Stimulated activated CD8-positive, alpha-beta memory T cell treated with anti-CD3 and anti-CD28 coated beads, Interleukin-2, amount 100 ng/mL, for 48 hours (primary cell): ENCODE measurements around the gene ANKMY1.
"Not testable (repeated sequence)": the region's sequence is repeated elsewhere in the genome, so short reads cannot be mapped to it uniquely, and the experiment has no call there.

Source experiments
- DNase-seq, 2 donors: peaks; one replicate each; pipeline ENCODE4 v3.0.0-alpha.2; 2020; ENCODE audit warnings: low read depth in 2 of 2

Gene ANKMY1

DNA sequence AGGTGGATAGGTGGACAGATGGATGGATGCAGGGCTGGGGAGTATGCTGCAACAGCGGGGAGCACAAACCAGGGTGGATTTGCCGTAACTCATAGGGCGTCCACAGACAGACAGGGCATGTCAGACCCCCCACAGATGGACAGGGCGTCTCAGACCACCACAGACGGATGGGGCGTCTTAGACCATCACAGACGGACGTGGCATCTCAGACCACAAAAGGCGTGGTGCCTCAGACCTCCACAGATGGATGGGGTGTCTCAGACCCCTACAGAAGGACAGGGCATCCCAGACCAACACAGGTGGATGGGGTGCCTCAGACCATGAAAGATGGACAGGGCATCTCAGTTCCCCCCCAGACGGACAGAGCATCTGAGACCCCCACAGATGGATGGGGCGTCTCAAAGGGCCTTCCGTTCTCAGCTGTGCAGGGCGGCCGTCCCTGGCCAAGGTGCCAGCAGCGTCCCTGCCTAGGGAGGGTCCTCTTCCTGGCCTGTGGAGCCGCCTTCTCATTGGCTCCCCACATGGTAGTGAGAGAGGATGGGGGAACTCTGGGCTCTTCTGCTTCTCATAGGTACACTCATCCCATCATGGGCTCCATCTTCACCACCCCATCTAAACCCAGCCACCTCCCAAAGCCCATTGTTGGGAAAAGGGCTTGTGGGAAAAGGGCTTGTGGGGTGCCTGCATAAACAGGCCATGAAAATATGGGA lies 2.1 kb downstream of the ANKMY1 start:
- DNase-seq = no peak

DNA sequence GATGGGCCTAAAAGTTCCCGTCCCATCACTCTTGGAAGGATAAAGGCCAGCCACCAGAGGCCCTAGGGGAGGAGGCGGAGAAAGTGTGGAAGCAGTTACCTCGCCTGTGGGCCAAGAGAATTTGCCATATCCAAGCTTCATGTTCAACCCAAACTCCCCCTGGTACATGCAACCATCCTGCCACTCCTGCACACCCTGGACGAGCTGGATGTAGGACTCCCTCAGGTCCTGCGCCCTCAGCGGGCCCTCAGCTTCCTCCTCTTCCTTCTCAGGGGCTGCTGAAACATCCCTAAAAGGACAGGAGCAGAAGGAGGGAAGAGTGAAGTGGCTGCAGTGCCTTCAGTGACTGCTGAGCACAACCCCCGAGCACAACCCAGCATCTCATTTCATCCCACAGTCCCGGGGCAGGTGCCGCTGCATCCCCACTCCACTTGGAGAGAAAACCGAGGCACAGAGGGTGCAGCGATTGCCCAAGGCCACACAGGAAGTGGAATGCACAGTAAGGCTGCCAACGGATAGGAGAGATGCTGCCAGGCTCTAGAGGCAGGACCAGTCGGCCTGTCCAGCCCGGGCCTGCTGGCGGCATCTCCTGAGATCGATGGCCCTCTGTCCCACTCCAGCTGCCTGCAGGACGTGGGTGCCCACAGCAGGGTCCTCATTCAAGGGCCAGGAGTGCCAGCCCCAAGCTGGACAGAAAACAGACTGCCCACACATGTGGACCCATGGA lies 2.9 kb downstream of the ANKMY1 start:
- no peak for DNase-seq

DNA sequence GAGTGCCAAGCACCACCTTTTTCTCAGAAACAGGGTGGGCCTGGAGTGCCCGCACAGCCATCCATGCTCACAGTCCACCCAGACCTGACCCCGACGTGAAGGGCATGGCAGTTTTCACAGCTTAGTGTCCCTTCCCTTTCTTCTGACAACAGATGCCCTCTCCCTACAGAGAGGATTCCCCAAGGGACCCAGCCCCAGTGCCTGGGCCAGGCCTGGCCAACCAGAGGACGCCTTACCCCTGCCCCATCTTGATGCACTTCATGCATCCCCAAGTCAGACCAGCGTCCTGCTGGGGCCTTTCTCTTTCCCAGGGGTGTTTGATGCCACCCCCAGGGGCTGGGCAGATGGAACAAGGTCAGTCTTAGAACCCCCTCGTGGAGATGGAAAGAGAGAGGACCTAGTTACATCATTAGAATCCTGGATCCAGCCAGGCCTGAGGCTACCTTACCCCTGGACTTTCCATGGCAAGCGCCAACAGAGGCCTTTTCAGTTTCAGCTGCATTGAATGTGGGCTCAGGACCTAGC lies 3.8 kb downstream of the ANKMY1 start:
- no peak for DNase-seq

DNA sequence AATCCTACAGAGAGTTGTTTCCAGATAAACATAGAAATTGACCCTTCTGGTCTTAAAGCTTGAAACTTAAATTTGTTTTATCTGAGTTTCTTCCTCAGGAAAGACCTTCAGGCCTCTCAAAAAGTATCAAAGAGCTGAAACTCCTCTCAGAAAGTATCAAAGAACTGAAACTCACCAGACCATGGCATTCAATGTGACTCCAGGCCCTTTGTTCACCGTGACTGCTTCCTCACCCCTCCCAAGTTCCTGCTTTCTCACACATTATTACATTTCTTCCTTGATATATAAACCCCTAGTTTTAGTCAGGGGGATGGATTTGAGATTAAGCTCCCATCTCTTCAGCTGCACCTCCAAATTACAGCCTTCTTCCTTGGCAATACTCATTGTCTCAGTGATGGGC lies 6.0 kb downstream of the ANKMY1 start:
- DNase-seq = no peak

DNA sequence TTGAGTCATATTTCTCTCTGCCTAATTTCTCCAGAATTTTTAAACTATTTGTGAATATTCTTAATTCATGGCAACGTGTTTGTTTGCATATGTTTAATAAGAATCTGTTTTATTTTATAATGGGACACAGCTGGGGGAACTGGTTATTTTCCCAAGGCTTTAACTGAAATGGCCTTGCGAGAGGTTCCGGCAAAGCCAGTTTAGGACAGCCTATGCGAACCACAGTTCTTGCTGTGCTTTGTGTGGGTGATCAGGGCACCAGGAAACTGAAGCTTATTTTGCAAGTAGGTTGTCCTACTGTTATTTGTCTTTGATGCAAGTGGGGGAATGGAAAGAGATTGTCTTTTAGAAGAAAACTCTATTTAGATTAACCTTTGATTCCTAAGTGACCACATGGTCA lies 6.5 kb downstream of the ANKMY1 start:
- DNase-seq = no peak

DNA sequence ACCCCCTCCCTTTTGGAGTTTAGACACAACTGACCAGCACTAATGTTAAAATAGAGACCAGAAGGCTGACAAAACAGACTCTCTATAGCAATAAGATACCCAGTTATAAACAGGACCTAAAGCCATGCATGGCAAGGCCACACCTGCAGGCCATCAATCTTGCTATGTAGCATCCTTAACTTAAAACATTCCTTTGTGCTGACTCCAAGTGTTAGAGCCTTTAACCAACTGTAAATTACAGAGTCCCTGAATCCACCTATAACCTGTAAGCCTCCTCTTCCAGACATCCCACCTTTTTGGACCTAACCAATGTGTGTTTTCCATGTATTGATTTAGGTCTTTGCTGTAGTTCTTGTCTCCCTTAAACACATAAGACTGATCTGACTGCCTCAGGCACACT lies 17.9 kb downstream of the ANKMY1 start:
- no peak for DNase-seq

DNA sequence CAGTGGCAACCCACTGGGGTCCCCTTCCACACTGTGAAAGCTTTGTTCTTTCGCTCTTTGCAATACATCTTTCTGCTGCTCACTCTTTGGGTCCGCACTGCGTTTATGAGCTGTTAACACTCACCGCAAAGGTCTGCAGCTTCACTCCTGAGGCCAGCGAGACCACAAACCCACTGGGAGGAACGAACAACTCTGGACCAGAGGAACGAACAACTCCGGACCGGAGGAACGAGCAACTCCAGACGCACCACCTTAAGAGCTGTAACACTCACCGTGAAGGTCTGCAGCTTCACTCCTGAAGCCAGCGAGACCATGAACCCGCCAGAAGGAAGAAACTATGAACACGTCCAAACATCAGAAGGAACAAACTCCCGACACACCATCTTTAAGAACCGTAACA lies 18.7 kb downstream of the ANKMY1 start:
- DNase-seq = not testable (repeated sequence)

DNA sequence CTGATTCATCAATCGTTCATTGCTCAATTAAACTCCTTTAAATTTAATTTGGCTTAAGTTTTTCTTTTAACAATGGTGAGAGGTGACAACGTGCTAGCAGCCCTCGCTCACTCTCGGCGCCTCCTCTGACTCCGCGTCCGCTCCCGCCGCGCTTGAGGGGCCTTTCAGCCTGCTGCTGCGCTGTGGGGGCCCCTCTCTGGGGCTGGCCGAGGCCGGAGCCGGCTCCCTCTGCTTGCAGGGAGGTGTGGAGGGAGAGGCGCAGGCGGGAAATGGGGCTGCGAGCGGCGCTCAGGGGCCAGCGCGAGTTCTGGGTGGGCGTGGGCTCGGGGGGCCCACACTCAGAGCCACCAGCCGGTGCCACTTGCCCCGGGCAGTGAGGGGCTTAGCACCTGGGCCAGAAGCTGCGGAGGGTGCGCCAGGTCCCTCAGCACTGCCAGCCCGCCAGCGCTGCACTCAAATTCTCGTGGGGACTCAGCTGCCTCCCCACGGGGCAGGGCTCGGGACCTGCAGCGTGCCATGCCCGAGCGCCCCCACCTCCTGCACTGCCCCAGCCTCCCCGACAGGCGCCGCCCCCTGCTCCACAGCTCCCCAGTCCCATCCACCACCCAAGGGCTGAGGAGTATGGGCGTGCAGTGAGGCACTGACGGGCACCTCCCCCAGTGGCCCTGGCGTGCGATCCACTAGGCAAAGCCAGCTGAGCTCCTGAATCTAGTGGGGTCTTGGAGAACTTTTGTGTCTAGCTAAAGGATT lies 19.6 kb downstream of the ANKMY1 start:
- DNase-seq = no peak

DNA sequence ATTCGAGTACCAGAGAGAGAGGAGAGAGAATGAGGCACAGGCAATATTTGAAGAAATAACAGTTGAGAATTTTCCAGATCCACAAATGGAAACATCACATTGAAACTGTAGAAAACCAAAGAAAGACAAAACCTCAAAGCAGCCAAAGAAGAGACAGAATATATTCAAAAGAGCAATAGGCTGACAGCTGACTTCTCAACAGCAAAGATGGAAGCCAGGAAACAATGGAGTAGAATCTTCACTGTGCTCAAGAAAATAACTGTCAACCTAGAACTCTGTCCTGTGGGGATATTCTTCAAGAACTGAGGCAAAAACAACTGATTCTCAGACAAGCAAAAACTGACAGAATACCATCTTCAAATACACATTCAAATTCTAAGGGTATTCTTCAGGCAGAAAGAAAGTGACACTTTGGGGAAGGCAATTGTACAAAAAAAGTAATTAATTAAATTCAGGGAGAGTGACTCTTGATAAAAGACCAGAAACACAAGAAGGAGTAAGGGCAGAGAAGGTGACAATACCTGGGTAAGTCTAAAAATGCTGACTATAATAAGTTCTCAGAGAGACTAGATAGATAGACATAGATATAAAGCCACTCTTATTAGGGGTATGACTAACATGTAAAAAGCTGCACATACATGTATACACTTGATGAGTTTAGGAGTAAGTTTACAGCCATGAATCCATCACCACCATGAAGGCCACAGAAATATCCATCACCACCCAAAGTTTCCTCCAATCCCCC lies 25.6 kb downstream of the ANKMY1 start:
- DNase-seq = no peak

DNA sequence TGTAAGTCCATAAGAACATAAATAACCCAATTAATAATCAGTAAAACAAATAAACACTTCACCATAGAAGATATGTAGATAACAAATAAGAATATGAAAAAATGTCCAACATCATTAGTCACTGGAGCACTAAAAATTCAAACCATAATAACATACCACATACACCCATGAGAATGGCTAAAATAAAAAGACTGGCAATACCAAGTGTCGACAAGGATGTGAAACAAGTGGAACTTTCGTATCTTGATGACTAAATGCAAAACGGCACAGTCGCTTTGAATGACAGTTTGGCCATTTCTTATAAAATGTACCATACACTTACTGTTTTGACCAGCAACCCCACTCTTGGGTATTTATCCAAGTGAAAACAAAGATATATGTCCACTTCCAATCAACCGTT lies 26.8 kb downstream of the ANKMY1 start:
- no peak for DNase-seq

DNA sequence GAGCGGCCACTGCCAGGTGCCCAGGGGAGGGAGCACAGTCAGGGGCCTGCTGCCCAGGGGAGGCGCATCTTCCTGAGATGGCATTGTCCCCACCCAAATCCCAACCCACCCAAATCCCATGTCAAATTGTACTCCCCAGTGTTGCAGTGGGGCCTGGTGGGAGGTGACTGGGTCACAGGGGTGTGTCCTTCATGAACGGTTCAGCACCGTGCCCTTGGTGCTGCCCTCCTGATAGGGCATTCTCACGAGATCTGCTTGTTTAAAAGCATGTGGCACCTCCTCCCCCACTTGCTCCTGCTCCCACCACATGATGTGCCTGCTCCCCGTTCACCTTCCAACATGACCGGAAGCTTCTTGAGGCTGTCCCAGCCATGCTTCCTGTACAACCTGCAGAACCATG lies 27.6 kb downstream of the ANKMY1 start:
- no peak for DNase-seq

DNA sequence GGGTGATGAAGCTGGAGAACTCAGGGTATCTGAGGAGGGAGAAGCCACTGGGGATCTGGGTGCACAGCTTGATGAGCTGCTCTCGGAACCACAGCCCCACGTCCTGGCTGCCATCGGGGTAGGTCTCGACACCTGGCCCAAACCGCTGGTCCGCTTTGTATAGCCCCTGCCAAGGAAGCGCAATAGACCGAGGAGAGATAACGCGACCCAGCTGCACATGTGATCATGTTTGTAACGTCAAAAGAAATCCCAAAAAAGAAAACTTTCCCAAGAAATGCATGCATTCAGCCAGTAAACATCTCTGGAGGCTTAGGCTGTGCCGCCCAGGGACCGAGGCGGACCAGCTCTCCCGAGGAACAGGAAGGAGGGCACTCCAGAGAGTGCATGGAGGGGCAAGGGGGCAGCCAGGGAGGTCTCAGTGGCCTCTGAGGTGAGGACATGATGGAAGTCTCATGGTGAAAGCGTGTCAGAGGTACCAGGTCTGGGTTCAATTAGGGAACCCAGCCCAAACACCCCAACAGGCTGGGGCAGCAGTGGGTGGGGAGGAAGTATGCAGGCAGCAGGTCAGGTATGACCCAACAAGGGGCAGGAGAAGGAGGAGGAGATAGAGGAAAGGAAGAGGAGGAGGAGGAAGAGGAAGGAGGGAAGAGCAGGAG lies 28.3 kb downstream of the ANKMY1 start:
- DNase-seq = no peak

DNA sequence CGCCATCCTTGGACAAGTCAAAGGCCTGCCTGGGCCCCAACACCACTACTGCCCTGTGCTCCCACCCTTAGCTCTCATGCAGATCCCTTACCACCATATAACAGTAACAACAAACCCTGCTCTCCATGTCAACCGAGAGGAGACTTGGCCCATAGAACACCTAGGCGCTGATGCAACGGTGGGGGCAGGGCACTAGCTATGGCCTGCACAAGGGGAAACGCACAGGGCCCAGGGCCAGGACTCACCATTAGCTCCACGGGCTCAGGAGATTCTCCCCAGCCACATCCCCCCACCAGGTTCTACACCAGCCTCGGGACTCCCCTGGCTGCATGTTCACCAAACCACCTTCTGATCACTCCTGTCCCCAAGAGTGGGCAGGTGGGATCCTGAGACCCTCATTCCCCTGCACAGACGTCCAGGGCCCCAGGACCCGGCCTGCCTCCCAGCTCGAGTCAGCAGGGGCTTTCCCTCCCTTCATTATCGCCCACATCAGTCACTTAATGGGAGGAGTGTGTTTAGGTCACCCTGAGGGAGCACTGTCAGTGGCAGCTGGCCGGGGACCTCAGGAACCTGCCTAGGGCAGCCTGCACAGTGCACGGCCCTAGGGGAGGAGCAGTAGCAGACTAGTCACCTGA lies 29.3 kb downstream of the ANKMY1 start:
- DNase-seq = no peak

DNA sequence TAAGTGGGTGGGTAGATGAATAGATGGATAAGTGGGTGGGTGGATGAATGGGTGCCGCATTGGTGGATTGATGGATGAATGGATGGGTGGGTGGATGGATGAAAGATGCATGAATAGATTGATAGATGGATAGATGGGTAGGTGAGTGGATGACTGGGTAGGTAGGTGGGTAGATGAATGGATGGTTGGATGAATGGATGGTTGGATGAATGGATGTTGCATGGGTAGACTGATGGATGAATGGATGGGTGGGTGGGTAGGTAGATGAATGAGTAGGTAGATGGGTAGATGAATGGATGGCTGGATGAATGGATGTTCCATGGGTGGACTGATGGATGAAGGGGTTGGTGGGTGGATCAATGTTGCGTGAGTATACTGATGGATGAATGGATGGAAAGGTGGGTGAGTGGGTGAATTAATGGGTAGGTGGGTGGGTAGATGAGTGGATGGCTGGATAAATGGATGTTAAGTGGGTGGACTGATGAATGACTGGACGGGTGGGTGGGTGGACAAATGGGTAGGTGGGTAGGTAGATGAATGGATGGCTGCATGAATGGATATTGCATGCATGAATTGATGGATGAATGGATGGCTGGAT lies 30.5 kb downstream of the ANKMY1 start:
- DNase-seq = no peak

DNA sequence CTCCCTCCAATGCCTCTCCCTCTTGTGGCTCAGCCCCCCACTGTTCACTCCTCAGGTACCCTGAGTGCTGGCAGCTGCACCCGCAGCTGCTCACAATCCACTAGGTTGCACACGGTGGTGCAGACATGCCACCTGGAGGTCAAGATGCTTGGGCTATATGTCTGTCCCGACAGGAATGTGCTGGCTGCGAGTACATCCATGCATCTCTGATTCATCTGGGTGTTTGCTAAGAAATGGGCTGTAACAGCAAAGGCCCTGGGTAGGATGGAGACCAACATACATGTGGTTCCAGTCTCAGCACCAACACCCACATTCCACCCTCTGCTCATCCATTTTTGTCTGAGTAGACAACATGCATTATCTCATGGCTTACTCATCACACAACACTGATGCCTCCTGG lies 31.3 kb downstream of the ANKMY1 start:
- DNase-seq = no peak

DNA sequence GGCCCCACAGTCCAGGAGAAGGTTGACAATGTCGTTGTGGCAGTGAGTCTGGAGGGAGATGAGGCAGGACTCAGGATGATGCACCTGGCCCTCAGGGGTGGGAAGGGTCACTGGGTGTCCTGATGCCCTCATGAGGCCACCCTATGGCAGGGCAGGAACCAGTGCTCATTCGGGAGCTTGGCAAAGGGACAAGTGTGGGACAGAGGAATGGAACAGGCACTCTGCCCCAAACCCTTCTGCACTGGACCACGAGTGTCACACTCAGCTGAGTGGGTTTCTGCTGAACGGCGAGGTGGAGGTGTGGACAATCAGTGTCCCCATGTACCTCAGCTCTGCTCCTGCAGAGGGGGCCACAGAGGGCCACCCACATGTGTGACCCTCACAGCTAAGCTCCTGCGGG lies 32.0 kb downstream of the ANKMY1 start:
- DNase-seq = no peak

DNA sequence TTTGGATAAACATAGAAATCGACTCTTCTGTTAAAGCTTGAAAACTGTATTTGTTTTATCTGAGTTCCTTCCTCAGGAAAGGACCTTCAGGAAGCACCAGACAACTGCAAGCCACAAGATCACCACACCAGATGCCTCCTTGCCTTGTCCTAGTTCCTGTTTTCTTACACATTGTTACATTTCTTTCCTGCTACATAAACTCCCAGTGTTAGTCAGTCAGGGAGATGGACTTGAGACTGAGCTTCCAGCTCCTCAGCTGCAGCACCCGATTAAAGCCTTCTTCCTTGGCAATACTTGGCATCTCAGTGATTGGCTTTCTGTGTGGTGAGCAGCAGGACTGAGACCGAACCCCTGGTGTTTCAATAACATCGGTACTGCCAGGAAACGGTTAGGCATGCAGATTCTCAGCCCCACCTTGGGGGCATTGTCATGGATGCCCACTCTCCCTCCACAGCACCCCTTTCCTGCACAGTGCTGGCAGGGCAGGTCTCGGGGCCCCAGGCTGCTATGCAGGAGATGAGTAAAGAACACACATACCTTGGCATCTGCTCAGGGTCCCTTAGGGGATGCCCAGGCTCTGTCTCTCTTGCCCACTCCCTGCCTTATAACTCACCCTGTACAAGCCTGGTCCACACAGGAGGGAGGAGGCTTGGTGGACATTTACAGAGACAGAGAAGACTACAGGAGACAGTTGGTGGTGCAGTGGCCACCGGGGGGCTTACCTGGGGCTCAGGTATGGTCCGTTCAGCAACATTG lies 32.6 kb downstream of the ANKMY1 start:
- DNase-seq = no peak

DNA sequence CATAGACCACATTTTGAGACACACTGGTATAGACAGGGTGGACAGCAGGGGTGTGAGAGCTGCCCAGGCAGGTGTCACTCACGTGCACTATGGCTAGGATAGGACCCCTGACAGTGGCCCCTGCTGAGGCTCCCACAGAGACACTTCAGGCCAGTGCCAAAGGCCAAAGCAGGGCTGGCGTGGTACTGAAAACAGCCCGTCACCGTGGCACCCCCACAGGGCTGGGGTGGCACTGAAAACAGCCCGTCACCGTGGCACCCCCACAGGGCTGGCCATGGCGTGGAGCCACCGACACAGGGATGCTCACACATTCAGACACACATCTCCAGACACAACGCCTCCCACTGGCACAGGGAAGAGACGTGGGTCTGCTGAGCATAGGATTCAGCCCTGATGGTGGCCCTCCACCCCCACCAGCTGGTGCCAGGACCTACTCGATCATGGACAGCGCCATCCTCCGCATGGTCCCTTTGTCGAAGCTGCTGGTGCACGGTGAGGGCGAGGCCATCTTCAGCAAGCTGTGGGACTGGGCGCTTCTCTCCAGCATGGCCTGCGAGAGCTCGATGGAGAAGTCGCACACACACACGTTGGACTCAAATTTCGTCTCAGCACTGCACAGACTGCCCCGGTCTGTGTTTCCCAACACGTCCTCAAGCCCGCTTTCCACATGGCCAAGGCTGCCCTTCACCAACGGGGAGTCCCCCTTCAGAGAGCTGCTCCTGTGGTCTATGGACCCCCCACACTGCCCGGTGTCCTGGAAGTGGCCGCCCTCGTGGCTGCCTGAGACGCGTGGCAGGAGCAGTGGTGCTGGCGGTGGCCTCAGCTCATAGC lies 34.1 kb downstream of the ANKMY1 start:
- DNase-seq = no peak

DNA sequence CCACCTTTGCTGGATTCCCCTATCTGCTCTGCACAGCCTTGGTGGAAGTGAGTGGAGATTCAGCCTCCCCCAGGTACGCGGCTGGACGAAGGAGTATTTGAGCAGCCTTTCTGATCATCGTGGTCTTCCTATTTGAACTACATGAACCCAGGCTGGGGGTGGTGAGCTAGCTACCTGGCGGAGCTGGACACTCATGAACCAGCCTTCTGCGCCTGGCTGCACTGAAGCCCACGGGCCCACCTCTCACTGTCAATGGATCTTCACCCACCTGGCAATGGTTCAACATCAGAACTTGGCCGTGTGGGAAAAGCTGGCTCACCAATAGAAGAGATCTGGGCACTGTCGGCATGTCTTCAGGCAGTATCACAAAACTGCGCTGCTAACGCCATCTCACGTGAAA lies 35.4 kb downstream of the ANKMY1 start:
- no peak for DNase-seq
